ENCODE measurements around the gene PGS1.
"Not testable (repeated sequence)": the region's sequence is repeated elsewhere in the genome, so short reads cannot be mapped to it uniquely, and the experiment has no call there.

DNA sequence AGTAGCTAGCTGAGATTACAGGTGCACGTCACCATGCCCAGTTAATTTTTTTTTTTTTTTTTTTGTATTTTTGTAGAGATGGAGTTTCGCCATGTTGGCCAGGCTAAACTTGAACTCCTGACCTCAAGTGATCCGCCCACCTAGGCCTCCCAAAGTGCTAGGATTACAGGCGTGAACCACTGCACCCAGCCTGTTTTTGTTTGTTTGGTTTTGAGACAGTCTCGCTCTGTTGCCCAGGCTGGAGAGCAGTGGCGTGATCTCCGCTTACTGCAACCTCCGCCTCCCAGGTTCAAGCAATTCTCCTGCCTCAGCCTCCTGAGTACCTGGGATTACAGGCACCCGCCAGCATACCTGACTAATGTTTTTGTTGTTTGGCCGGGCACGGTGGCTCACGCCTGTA, 47.1 kb upstream of the PGS1 start:
- TF ChIP-seq, protein P1, sequence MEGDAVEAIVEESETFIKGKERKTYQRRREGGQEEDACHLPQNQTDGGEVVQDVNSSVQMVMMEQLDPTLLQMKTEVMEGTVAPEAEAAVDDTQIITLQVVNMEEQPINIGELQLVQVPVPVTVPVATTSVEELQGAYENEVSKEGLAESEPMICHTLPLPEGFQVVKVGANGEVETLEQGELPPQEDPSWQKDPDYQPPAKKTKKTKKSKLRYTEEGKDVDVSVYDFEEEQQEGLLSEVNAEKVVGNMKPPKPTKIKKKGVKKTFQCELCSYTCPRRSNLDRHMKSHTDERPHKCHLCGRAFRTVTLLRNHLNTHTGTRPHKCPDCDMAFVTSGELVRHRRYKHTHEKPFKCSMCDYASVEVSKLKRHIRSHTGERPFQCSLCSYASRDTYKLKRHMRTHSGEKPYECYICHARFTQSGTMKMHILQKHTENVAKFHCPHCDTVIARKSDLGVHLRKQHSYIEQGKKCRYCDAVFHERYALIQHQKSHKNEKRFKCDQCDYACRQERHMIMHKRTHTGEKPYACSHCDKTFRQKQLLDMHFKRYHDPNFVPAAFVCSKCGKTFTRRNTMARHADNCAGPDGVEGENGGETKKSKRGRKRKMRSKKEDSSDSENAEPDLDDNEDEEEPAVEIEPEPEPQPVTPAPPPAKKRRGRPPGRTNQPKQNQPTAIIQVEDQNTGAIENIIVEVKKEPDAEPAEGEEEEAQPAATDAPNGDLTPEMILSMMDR (IDR thresholded peaks at IDR 0.05; ENCODE audit: borderline replicate concordance, extremely low read depth, low read length, poor library complexity, severe bottlenecking), result not testable (repeated sequence)
- not testable (repeated sequence) for TF ChIP-seq EZH2 (IDR thresholded peaks at IDR 0.05; ENCODE audit: borderline replicate concordance, low read depth, low read length, severe bottlenecking)

Measured in DND-41 (cell line).